GM12878 (cell line): Measurements from ENCODE around the gene GFOD2. TPM values are rescaled to one million over a fixed set of nuclear protein-coding genes. Genes with fewer than 3 reads are reported as not detected.

Experiments
- ATF2 ChIP-seq: IDR thresholded peaks from 2 replicates; pipeline ENCODE4 v1.6.1; 2012; ENCODE audit warnings: low read length, inconsistent platforms
- BCL11A ChIP-seq: IDR thresholded peaks from 2 replicates; pipeline ENCODE4 v1.6.1; 2011; ENCODE audit warnings: low read depth, low read length
- BHLHE40 ChIP-seq, 2 experiments: fragments of 450-650 bp in 1 of 2; IDR thresholded peaks; 2 replicates each; pipeline ENCODE4 v1.6.1; 2011 to 2017; ENCODE audit warnings: low read depth in 2 of 2, borderline replicate concordance in 1 of 2, improper control_type of control experiment in 1 of 2, low read length in 1 of 2, mild to moderate bottlenecking in 1 of 2
- CEBPB ChIP-seq, 2 experiments: fragments of 150-350 bp in 1 of 2; IDR thresholded peaks; 2 replicates each; pipeline ENCODE4 v1.6.1; 2012 to 2014; ENCODE audit warnings: low read depth in 2 of 2, low read length in 2 of 2, borderline replicate concordance in 1 of 2, inconsistent platforms in 1 of 2
- CHD4 ChIP-seq: fragments of 200-600 bp; sonication (generic); IDR thresholded peaks from 2 replicates; pipeline ENCODE4 v1.6.1; 2016; ENCODE audit warnings: mild to moderate bottlenecking
- HDAC2 ChIP-seq: fragments of 200-600 bp; sonication (generic); IDR thresholded peaks from 2 replicates; pipeline ENCODE4 v1.6.1; 2017
- KDM1A ChIP-seq: fragments of 200-600 bp; sonication (generic); IDR thresholded peaks from 2 replicates; pipeline ENCODE4 v1.6.1; 2016; ENCODE audit warnings: borderline replicate concordance
- NBN ChIP-seq: fragments of 450-650 bp; IDR thresholded peaks from 2 replicates; pipeline ENCODE4 v1.6.1; 2016
- RAD51 ChIP-seq: fragments of 450-650 bp; IDR thresholded peaks from 2 replicates; pipeline ENCODE4 v1.6.1; 2016; ENCODE audit warnings: moderate library complexity, mild to moderate bottlenecking, inconsistent platforms
- RB1 ChIP-seq: fragments of 450-650 bp; formaldehyde crosslinking; IDR thresholded peaks from 2 replicates; pipeline ENCODE4 v1.6.1; 2017; ENCODE audit warnings: mild to moderate bottlenecking, borderline replicate concordance
- RFX5 ChIP-seq: IDR thresholded peaks from 2 replicates; pipeline ENCODE4 v1.6.1; 2011; ENCODE audit warnings: low read depth, low read length, improper control_type of control experiment
- SMAD5 ChIP-seq: IDR thresholded peaks from 2 replicates; pipeline ENCODE4 v1.6.1; 2016; ENCODE audit warnings: antibody characterized with exemption, low read depth
- SUPT20H ChIP-seq: IDR thresholded peaks from 2 replicates; pipeline ENCODE4 v1.6.1; 2011; ENCODE audit warnings: low read depth, mild to moderate bottlenecking, low read length, moderate library complexity, borderline replicate concordance; ENCODE audit not compliant: control insufficient read depth
- ZBTB40 ChIP-seq: fragments of 450-650 bp; IDR thresholded peaks from 2 replicates; pipeline ENCODE4 v1.6.1; 2016; ENCODE audit warnings: mild to moderate bottlenecking, moderate library complexity, borderline replicate concordance
- ZNF622 ChIP-seq: fragments of 450-650 bp; IDR thresholded peaks from 2 replicates; pipeline ENCODE4 v1.6.1; 2017; ENCODE audit warnings: mild to moderate bottlenecking, inconsistent platforms
- polyA plus RNA-seq, 11 experiments: library from polyadenylated mRNA; depleted of rRNA in 4 of 11; unstranded in 6 of 11; stranded (reverse) in 5 of 11; fragments of >200 nt; fragmentation: Nextera tagmentation in 4 of 11; fragmentation: Illumina TruSeq in 1 of 11; extraction: Ambion mirVana in 4 of 11; extraction: Trizol in 1 of 11; gene quantifications; 1 replicate in 1 of 11; 2 replicates in 10 of 11; pipeline versions ENCODE4 v1.2.1 to v1.2.3, GENCODE V29; 2011 to 2016; ENCODE audit warnings: inconsistent platforms in 2 of 11, missing spikeins in 2 of 11, low read depth in 1 of 11
- total RNA-seq, 4 experiments: library from RNA; depleted of rRNA in 3 of 4; stranded (reverse); fragments of >200 nt in 3 of 4; fragmentation: Illumina TruSeq in 1 of 4; extraction: Trizol in 1 of 4; gene quantifications; 2 replicates each; pipeline versions ENCODE4 v1.2.1 to v1.2.3, GENCODE V29; 2013 to 2021
- TF ChIP-seq, protein P1 (sequence below): fragments of 450-650 bp; IDR thresholded peaks from 2 replicates; pipeline ENCODE4 v1.6.1; 2017; ENCODE audit warnings: mild to moderate bottlenecking, moderate library complexity
- TF ChIP-seq, protein P2 (sequence below): IDR thresholded peaks from 2 replicates; pipeline ENCODE4 v1.6.1; 2011; ENCODE audit warnings: low read depth, low read length, improper control_type of control experiment, borderline replicate concordance

The GFOD2 gene
- total and polyA plus RNA-seq, 10 of the 15 experiments (the other 5 are each of a cell fraction or from before 2014, with no cell fraction given), result 2.0 to 15.9 (median 12.0) TPM

DNA sequence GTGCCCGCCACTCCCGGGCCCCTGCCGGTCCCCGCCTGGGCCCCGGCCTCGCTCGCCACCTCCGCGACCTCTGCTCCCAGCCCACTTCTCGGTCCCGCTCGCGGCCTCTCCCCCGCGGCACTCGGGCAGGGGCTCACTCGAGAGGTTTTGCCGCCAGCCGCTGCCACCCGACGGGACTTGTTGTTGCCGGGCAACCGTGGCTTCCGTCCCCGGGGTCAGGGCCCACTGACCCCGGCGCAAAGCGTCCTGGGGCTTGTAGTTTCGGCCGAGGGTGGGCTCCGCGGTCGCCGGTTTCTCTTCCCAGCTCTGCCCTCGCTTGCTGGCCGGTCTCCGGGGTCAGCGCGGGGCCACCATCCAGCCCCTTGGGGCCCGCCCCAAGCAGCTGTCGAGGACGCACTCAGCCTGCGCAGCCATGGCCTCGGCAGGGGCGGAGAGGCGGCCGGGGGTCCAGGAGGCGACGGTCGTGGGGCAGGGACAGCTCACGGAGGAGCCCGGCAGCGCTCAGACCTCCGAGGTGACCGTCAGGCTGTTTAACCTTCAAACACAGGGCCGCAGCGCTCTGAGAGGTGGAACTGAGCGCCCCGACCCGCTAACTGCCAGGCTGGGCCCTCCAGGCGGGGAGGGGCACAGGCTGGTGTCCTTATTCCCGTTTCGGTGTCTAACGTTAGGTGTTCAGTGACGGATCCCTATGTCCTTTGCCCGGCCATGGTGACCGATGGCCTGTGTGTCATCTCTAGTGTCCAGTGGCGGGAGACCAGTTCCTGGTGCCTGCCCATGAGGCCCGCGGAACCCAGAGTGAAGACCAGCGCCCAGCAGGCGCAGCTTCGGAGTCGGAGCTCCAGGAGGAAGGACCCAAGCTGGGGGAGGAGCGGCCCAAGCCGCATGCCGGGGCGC lies 52.3 kb downstream of the GFOD2 start, which contains the start of the genes C16orf86 and ENKD1 (continued):
- TF ChIP-seq ZBTB40, result peak; percentile 83; the same call in 1 of the 2 replicates
- no peak for TF ChIP-seq SMAD5
- TF ChIP-seq, protein P1, sequence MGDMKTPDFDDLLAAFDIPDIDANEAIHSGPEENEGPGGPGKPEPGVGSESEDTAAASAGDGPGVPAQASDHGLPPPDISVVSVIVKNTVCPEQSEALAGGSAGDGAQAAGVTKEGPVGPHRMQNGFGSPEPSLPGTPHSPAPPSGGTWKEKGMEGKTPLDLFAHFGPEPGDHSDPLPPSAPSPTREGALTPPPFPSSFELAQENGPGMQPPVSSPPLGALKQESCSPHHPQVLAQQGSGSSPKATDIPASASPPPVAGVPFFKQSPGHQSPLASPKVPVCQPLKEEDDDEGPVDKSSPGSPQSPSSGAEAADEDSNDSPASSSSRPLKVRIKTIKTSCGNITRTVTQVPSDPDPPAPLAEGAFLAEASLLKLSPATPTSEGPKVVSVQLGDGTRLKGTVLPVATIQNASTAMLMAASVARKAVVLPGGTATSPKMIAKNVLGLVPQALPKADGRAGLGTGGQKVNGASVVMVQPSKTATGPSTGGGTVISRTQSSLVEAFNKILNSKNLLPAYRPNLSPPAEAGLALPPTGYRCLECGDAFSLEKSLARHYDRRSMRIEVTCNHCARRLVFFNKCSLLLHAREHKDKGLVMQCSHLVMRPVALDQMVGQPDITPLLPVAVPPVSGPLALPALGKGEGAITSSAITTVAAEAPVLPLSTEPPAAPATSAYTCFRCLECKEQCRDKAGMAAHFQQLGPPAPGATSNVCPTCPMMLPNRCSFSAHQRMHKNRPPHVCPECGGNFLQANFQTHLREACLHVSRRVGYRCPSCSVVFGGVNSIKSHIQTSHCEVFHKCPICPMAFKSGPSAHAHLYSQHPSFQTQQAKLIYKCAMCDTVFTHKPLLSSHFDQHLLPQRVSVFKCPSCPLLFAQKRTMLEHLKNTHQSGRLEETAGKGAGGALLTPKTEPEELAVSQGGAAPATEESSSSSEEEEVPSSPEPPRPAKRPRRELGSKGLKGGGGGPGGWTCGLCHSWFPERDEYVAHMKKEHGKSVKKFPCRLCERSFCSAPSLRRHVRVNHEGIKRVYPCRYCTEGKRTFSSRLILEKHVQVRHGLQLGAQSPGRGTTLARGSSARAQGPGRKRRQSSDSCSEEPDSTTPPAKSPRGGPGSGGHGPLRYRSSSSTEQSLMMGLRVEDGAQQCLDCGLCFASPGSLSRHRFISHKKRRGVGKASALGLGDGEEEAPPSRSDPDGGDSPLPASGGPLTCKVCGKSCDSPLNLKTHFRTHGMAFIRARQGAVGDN, result no peak
- TF ChIP-seq HDAC2, result no peak
- no peak for TF ChIP-seq KDM1A
- TF ChIP-seq RAD51, result no peak
- peak; percentile 77; the same call in 1 of the 2 replicates for TF ChIP-seq RB1
- no peak for TF ChIP-seq CHD4
- TF ChIP-seq NBN, result no peak
- no peak for TF ChIP-seq BCL11A
- no peak for TF ChIP-seq BHLHE40 (IDR thresholded peaks at IDR 0.05; ENCODE audit: borderline replicate concordance in 1 of 2, low read depth in 2 of 2, low read length in 1 of 2)
- TF ChIP-seq SUPT20H, result no peak
- TF ChIP-seq, protein P2, sequence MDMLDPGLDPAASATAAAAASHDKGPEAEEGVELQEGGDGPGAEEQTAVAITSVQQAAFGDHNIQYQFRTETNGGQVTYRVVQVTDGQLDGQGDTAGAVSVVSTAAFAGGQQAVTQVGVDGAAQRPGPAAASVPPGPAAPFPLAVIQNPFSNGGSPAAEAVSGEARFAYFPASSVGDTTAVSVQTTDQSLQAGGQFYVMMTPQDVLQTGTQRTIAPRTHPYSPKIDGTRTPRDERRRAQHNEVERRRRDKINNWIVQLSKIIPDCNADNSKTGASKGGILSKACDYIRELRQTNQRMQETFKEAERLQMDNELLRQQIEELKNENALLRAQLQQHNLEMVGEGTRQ, result no peak
- TF ChIP-seq CEBPB (IDR thresholded peaks at IDR 0.05; ENCODE audit: borderline replicate concordance in 1 of 2, low read depth in 2 of 2, low read length in 2 of 2), result no peak
- TF ChIP-seq ZNF622, result no peak
- TF ChIP-seq ATF2, result no peak
- no peak for TF ChIP-seq RFX5
